ENCODE measurements around the gene MYO1H.

Gene MYO1H

GRCh38 chr12:109462868-109463692, 115.4 kb downstream of the MYO1H start:
- no peak overlapping the region for H3K4me3 ChIP-seq (ENCODE audit: low read depth, low read length)
- H3K27ac ChIP-seq, result peak overlapping the region; percentile 85
- H2AFZ ChIP-seq, result no peak overlapping the region
- H3K27me3 ChIP-seq (ENCODE audit: control insufficient read depth, insufficient read depth, low read length), result no peaks in the 10 kb centered on the region
- H3K36me3 ChIP-seq (ENCODE audit: control insufficient read depth, insufficient read depth, low read length), result no peaks in the 10 kb centered on the region
- peaks cover 40% of the 10 kb centered on the region for H3K79me2 ChIP-seq
- peaks cover 16% of the 10 kb centered on the region for H3K4me1 ChIP-seq
- TF ChIP-seq, protein P1, sequence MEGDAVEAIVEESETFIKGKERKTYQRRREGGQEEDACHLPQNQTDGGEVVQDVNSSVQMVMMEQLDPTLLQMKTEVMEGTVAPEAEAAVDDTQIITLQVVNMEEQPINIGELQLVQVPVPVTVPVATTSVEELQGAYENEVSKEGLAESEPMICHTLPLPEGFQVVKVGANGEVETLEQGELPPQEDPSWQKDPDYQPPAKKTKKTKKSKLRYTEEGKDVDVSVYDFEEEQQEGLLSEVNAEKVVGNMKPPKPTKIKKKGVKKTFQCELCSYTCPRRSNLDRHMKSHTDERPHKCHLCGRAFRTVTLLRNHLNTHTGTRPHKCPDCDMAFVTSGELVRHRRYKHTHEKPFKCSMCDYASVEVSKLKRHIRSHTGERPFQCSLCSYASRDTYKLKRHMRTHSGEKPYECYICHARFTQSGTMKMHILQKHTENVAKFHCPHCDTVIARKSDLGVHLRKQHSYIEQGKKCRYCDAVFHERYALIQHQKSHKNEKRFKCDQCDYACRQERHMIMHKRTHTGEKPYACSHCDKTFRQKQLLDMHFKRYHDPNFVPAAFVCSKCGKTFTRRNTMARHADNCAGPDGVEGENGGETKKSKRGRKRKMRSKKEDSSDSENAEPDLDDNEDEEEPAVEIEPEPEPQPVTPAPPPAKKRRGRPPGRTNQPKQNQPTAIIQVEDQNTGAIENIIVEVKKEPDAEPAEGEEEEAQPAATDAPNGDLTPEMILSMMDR (IDR thresholded peaks at IDR 0.05), result no peak
- H3K4me2 ChIP-seq (ENCODE audit: low read length), result peak overlapping the region; percentile 34
- no peak overlapping the region for H3K9ac ChIP-seq
- H3K9me3 ChIP-seq (ENCODE audit: control insufficient read depth, low read length), result no peaks in the 10 kb centered on the region

DNA sequence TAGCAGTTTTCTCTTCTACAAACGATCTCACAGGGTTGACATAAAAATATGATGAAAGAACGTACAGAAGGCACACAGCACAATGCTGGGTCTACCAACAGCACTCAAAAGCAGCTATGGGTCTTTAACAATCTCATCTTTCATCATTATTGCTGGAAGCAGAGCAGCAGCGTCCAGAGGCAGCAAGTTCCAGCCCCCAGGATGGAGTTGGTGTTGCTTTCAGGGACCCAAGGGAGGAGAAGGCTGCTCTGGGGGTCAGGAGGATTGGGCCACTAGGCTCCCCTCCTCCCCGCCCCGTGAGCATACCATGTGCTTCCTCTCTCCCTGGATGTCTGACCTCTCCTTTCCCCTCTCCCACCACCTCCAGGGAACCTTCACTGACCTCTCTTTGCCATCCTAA, 116.1 kb downstream of the MYO1H start:
- Histone ChIP-seq H3K27me3 (ENCODE audit: control insufficient read depth, insufficient read depth, low read length) (no peaks in the 10 kb centered on the region), H3K36me3 (ENCODE audit: control insufficient read depth, insufficient read depth, low read length) (no peaks in the 10 kb centered on the region), H3K4me3 (ENCODE audit: low read depth, low read length) (no peak overlapping the region), H3K4me1 (peaks cover 16% of the 10 kb centered on the region), H3K27ac (peak overlapping the region; percentile 85), H3K79me2 (peaks cover 42% of the 10 kb centered on the region), H3K9me3 (ENCODE audit: control insufficient read depth, low read length) (no peaks in the 10 kb centered on the region), H3K4me2 (ENCODE audit: low read length) (peak overlapping the region; percentile 34), H3K9ac (no peak overlapping the region), H2AFZ (no peak overlapping the region)
- TF ChIP-seq, protein P1 (IDR thresholded peaks at IDR 0.05), result no peak

- H3K27ac ChIP-seq, result peak overlapping the region; percentile 24
- TF ChIP-seq, protein P1 (IDR thresholded peaks at IDR 0.05), result no peak
- H2AFZ ChIP-seq, result no peak overlapping the region
- H3K27me3 ChIP-seq (ENCODE audit: control insufficient read depth, insufficient read depth, low read length), result no peaks in the 10 kb centered on the region
- no peaks in the 10 kb centered on the region for H3K36me3 ChIP-seq (ENCODE audit: control insufficient read depth, insufficient read depth, low read length)
- peaks cover 47% of the 10 kb centered on the region for H3K79me2 ChIP-seq
- no peaks in the 10 kb centered on the region for H3K9me3 ChIP-seq (ENCODE audit: control insufficient read depth, low read length)
- peaks cover 16% of the 10 kb centered on the region for H3K4me1 ChIP-seq
- H3K9ac ChIP-seq, result no peak overlapping the region
- no peak overlapping the region for H3K4me3 ChIP-seq (ENCODE audit: low read depth, low read length)
- H3K4me2 ChIP-seq (ENCODE audit: low read length), result no peak overlapping the region
These were observed 117.1 kb downstream of the MYO1H start for GRCh38 chr12:109464642-109465351.

DNA sequence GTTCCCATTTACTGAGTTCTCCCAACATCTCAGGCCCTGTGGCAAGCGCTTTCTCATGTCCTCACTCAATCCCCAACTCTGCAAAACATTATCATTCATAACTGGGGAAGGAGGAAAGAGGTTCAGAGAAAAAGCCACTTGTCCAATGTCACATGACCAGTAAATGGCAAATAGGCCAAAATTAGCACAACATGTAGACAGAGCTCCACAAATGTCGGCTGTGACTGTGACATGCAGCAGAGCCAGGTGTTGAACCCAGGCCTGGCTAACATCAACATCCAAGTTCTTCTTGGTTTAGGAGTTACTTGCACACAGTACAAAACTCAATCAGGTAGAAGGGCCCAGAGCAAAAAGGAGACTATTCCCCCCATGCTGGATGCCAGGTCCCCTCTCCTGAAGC, 118.6 kb downstream of the MYO1H start:
- H3K4me3 ChIP-seq (ENCODE audit: low read depth, low read length), result no peak overlapping the region
- no peaks in the 10 kb centered on the region for H3K27me3 ChIP-seq (ENCODE audit: control insufficient read depth, insufficient read depth, low read length)
- H3K27ac ChIP-seq, result no peak overlapping the region
- peaks cover 49% of the 10 kb centered on the region for H3K79me2 ChIP-seq
- no peak overlapping the region for H3K4me2 ChIP-seq (ENCODE audit: low read length)
- no peak overlapping the region for H2AFZ ChIP-seq
- H3K36me3 ChIP-seq (ENCODE audit: control insufficient read depth, insufficient read depth, low read length), result no peaks in the 10 kb centered on the region
- no peak overlapping the region for H3K9ac ChIP-seq
- peaks cover 16% of the 10 kb centered on the region for H3K4me1 ChIP-seq
- H3K9me3 ChIP-seq (ENCODE audit: control insufficient read depth, low read length), result no peaks in the 10 kb centered on the region
- TF ChIP-seq, protein P1 (IDR thresholded peaks at IDR 0.05), result no peak

Measured in parathyroid adenoma (tissue), 2 donors.